Neural progenitor cell (in vitro differentiated cells): Measurements from ENCODE around the gene SNTG2.

Experiments
- CTCF ChIP-seq: fragments of 200-600 bp; sonication (generic); IDR thresholded peaks from 2 replicates; pipeline ENCODE4 v1.5.1; 2017; ENCODE audit warnings: antibody characterized with exemption, mild to moderate bottlenecking
- EZH2phosphoT487 ChIP-seq: fragments of 200-600 bp; sonication (generic); IDR thresholded peaks from 2 replicates; pipeline ENCODE4 v1.6.1; 2017; ENCODE audit warnings: antibody characterized with exemption

- TF ChIP-seq CTCF = no peak
- no peak for TF ChIP-seq EZH2phosphoT487
These were observed 118.2 kb downstream of the SNTG2 start for GRCh38 chr2:1068822-1069221.
